Karpas-422 (cell line): ENCODE results near the gene DNAJB1. TPM values are rescaled to one million over a fixed set of nuclear protein-coding genes. Genes with fewer than 3 reads are reported as not detected.
"Not testable (repeated sequence)": the region's sequence is repeated elsewhere in the genome, so short reads cannot be mapped to it uniquely, and the experiment has no call there.

Source experiments
- DNase-seq: peaks from one replicate; pipeline ENCODE4 v3.0.0-alpha.2; 2015
- H2AFZ ChIP-seq: fragments of 200-600 bp; sonication (generic); 2 replicates; pipeline ENCODE4 v1.6.1; 2014; ENCODE audit warnings: antibody characterized with exemption, low read length, mixed read lengths
- H3K27ac ChIP-seq: fragments of 200-600 bp; sonication (generic); 2 replicates; pipeline ENCODE4 v1.5.1; 2014; ENCODE audit warnings: mild to moderate bottlenecking, low read length, moderate library complexity
- H3K27me3 ChIP-seq: fragments of 200-600 bp; sonication (generic); 2 replicates; pipeline ENCODE4 v1.6.1; 2014; ENCODE audit warnings: low read length, mixed read lengths
- H3K36me3 ChIP-seq: fragments of 200-600 bp; sonication (generic); 2 replicates; pipeline ENCODE4 v1.6.1; 2014; ENCODE audit warnings: low read length, mixed read lengths; ENCODE audit not compliant: insufficient read depth
- H3K4me1 ChIP-seq: fragments of 200-600 bp; sonication (generic); 2 replicates; pipeline ENCODE4 v1.6.1; 2014; ENCODE audit warnings: mild to moderate bottlenecking, low read length, mixed read lengths
- H3K4me2 ChIP-seq: fragments of 200-600 bp; sonication (generic); 2 replicates; pipeline ENCODE4 v1.6.1; 2014; ENCODE audit warnings: low read length, low read depth, mild to moderate bottlenecking; ENCODE audit not compliant: poor library complexity, severe bottlenecking
- H3K4me3 ChIP-seq: fragments of 200-600 bp; sonication (generic); 2 replicates; pipeline ENCODE4 v1.5.1; 2014; ENCODE audit warnings: mild to moderate bottlenecking, antibody characterized with exemption, low read length, mixed read lengths
- H3K79me2 ChIP-seq: fragments of 200-600 bp; sonication (generic); 2 replicates; pipeline ENCODE4 v1.6.1; 2014; ENCODE audit warnings: mild to moderate bottlenecking, low read length, mixed read lengths
- H3K9ac ChIP-seq: fragments of 200-600 bp; sonication (generic); 2 replicates; pipeline ENCODE4 v1.6.0; 2014; ENCODE audit warnings: low read length
- H3K9me2 ChIP-seq: fragments of 200-600 bp; sonication (generic), shearing (Covaris generic); replicated peaks from 2 replicates; pipeline ENCODE4 v1.6.0; 2014; ENCODE audit warnings: mild to moderate bottlenecking, low read length, moderate library complexity; ENCODE audit not compliant: insufficient read depth
- H3K9me3 ChIP-seq: fragments of 300-700, 200-600 bp; sonication (generic); 2 replicates; pipeline ENCODE4 v1.6.1; 2014; ENCODE audit warnings: low read length, mixed read lengths
- H4K20me1 ChIP-seq: fragments of 200-600 bp; sonication (generic); 2 replicates; pipeline ENCODE4 v1.6.1; 2014; ENCODE audit warnings: mild to moderate bottlenecking, antibody characterized with exemption, low read length, low read depth; ENCODE audit not compliant: insufficient read depth
- total RNA-seq: library from RNA; depleted of rRNA; stranded (reverse); fragments of >200 nt; shearing (Covaris generic); gene quantifications from 2 replicates; pipeline ENCODE4 v1.2.3, GENCODE V29; 2014; ENCODE audit warnings: low replicate concordance

DNAJB1 gene
- total RNA-seq, 1 experiment from 2014 or later: 39.7 TPM

DNA sequence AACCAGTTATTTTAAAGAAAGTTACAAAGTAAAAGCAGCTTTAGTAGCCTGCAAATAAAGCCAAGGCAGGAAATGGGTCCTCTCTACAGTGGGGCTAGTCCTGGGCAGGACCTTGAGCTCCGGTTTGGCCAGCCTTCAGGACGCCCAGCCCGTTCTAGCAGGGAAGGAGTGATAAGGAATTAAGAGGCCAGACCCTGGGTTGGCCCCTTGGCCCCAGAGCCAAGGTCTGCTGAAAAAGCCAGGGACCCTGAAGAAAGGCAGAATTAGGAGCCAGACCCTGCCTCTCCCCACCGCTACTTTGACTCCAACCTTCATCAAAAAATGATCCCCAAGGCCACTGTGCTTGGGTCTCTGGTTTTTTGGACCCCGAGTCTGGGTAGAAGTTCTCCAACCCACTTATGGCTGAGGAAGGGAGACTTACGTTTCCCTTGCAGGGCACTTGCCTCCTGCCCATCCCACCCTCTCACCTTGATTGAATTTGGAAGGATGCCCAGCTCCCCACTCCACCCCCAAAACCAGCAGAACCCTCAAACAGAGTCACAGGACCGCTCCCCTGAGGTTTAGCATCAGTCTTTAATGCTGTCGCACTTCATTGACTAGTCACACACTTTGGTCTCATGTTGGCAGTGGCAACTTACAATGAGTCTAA is 3.9 kb downstream of the DNAJB1 start:
- Histone ChIP-seq H3K4me3 (no peak overlapping the region), H3K9me3 (no peaks in the 10 kb centered on the region), H3K9me2 (no peaks in the 10 kb centered on the region), H3K4me2 (no peak overlapping the region), H3K79me2 (peaks cover 21% of the 10 kb centered on the region), H2AFZ (no peak overlapping the region), H3K27ac (no peak overlapping the region), H4K20me1 (peaks cover 28% of the 10 kb centered on the region), H3K27me3 (no peaks in the 10 kb centered on the region), H3K4me1 (peaks cover 22% of the 10 kb centered on the region), H3K9ac (no peak overlapping the region), H3K36me3 (peaks cover 25% of the 10 kb centered on the region)
- no peak for DNase-seq

DNA sequence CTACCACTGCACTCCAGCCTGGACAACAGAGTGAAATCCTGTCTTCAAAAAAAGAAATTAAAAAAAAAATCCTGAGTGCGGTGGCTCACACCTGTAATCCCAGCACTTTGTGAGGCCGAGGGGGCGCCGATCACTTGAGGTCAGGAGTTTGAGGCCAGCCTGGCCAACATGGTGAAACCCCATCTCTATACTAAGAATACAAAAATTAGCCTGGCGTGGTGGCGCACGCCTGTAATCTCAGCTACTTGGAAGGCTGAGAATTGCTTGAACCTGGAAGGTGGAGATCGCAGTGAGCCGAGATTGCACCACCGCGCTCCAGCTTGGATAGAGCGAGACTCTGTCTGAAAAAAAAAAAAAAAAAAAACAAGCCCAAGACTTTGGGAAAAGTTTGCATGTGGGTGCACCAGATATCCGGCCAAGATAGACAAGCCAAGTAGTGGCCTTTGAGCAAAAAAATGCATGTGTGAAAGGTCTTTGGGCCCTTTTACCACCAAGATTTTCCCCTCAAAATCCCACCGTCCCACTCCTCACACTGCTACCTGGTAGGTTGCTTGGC is 5.7 kb downstream of the DNAJB1 start:
- no peak overlapping the region for H3K27ac ChIP-seq
- no peak overlapping the region for H3K4me2 ChIP-seq
- DNase-seq: no peak
- peaks cover 14% of the 10 kb centered on the region for H3K79me2 ChIP-seq
- H3K27me3 ChIP-seq: no peaks in the 10 kb centered on the region
- no peak overlapping the region for H3K9ac ChIP-seq
- peaks cover 17% of the 10 kb centered on the region for H3K4me1 ChIP-seq
- peaks cover 26% of the 10 kb centered on the region for H4K20me1 ChIP-seq
- no peaks in the 10 kb centered on the region for H3K9me2 ChIP-seq
- H2AFZ ChIP-seq: no peak overlapping the region
- no peaks in the 10 kb centered on the region for H3K9me3 ChIP-seq
- H3K36me3 ChIP-seq: peaks cover 25% of the 10 kb centered on the region
- no peak overlapping the region for H3K4me3 ChIP-seq

DNA sequence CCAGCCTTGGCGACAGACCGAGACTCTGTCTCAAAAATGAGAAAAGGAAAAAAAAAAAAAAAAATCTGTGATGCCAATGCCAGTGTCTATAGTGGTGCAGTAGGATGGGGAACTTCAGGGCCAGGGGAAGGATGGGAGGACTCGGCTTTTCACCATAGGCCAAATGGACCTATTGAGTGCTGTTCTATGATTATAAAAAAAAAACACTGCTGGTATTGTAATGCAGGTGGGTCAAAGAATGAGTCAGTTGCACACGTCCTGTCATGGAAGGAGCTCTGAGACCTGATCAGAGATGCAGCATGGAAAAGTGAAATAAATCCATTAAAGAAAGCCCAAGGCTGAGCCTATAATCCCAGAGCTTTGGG is 7.0 kb downstream of the DNAJB1 start:
- H4K20me1 ChIP-seq: peaks cover 13% of the 10 kb centered on the region
- no peak overlapping the region for H3K4me2 ChIP-seq
- H3K27me3 ChIP-seq: no peaks in the 10 kb centered on the region
- no peak overlapping the region for H3K9ac ChIP-seq
- no peak for DNase-seq
- H3K79me2 ChIP-seq: peaks cover 1% of the 10 kb centered on the region; the same call in 1 of the 2 replicates
- no peak overlapping the region for H2AFZ ChIP-seq
- no peak overlapping the region for H3K27ac ChIP-seq
- H3K4me3 ChIP-seq: no peak overlapping the region
- peaks cover 6% of the 10 kb centered on the region for H3K4me1 ChIP-seq
- H3K36me3 ChIP-seq: peaks cover 18% of the 10 kb centered on the region
- no peaks in the 10 kb centered on the region for H3K9me2 ChIP-seq
- no peaks in the 10 kb centered on the region for H3K9me3 ChIP-seq

GRCh38 chr19:14510311-14511228 is 7.6 kb downstream of the DNAJB1 start:
- H3K4me1 ChIP-seq: peaks cover 3% of the 10 kb centered on the region; the same call in 1 of the 2 replicates
- no peaks in the 10 kb centered on the region for H3K79me2 ChIP-seq
- peaks cover 12% of the 10 kb centered on the region for H3K36me3 ChIP-seq
- DNase-seq: no peak
- H3K9me2 ChIP-seq: no peaks in the 10 kb centered on the region
- H3K4me3 ChIP-seq: no peak overlapping the region
- H3K27me3 ChIP-seq: no peaks in the 10 kb centered on the region
- no peak overlapping the region for H2AFZ ChIP-seq
- no peak overlapping the region for H3K27ac ChIP-seq
- peaks cover 7% of the 10 kb centered on the region; the same call in 1 of the 2 replicates for H4K20me1 ChIP-seq
- no peaks in the 10 kb centered on the region for H3K9me3 ChIP-seq
- no peak overlapping the region for H3K9ac ChIP-seq
- H3K4me2 ChIP-seq: no peak overlapping the region

GRCh38 chr19:14507704-14508542 is 10.3 kb downstream of the DNAJB1 start:
- Histone ChIP-seq H3K36me3 (no peaks in the 10 kb centered on the region), H3K4me1 (peaks cover 2% of the 10 kb centered on the region; the same call in 1 of the 2 replicates), H3K27ac (no peak overlapping the region), H3K79me2 (no peaks in the 10 kb centered on the region), H3K4me2 (no peak overlapping the region), H3K9me3 (no peaks in the 10 kb centered on the region), H2AFZ (no peak overlapping the region), H4K20me1 (no peaks in the 10 kb centered on the region), H3K9ac (no peak overlapping the region), H3K27me3 (no peaks in the 10 kb centered on the region), H3K9me2 (no peaks in the 10 kb centered on the region), H3K4me3 (no peak overlapping the region)
- DNase-seq: no peak

DNA sequence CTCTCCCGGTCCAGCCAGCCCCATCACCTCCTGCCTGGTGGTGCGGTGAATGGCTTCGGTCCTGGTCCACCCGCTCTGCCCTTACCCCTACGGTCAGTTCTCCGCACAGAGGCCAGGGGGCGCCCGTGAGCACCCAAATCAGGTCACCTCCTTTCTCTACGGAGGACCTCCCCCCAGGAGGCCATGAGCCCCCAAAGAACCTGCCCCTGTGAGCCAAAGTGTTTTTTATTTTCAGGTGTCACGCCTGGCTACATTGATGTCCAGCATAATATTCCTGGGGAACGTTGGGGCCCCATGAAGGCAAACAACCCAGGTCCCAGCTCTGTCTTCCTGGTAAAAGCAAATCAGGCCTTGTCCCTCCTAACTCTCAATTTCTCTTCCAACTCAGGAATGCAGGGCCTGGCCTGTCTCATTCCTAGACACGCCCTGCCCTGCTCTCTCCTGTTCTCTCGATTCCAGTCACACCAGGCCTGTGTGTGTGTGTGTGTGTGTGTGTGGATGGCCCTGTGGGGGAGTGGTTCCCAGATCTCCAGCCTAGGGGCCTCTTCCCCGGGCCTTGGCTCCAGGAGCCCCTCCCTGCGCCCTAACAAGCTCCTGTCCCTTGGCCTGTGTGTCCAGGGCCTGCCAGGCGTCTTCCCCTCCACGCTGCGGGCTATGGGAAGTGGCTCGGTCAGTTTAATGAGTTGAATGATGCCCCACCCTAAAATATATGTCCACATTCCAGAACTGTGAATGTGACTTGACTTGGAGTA is 12.5 kb downstream of the DNAJB1 start:
- H3K9ac ChIP-seq: no peak overlapping the region
- no peak overlapping the region for H3K4me2 ChIP-seq
- H3K9me2 ChIP-seq: no peaks in the 10 kb centered on the region
- no peaks in the 10 kb centered on the region for H3K9me3 ChIP-seq
- H2AFZ ChIP-seq: peak overlapping the region; percentile 73; the same call in 1 of the 2 replicates
- peaks cover 2% of the 10 kb centered on the region; the same call in 1 of the 2 replicates for H3K4me1 ChIP-seq
- no peaks in the 10 kb centered on the region for H3K36me3 ChIP-seq
- no peak overlapping the region for H3K27ac ChIP-seq
- H3K4me3 ChIP-seq: no peak overlapping the region
- H3K27me3 ChIP-seq: no peaks in the 10 kb centered on the region
- no peaks in the 10 kb centered on the region for H3K79me2 ChIP-seq
- peak; percentile 86 for DNase-seq
- H4K20me1 ChIP-seq: no peaks in the 10 kb centered on the region

DNA sequence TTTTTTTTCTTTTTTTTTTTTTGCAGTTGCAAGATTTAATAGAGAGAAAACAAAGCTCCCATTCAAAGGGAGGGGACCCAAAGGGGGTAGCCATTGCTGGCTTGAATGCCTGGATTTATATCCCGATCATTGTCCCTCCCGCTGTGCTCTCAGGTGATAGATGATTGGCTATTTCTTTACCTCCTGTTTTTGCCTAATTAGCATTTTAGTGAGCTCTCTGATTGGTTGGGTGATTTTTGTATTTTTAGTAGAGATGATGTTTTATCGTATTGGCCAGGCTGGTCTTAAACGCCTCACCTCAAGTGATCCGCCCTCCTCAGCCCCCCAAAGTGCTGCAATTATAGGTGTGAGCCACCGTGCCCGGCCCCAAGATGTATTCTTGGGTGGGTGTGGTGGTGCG is 13.6 kb downstream of the DNAJB1 start:
- H3K79me2 ChIP-seq, H4K20me1 ChIP-seq, H3K4me2 ChIP-seq, H3K27me3 ChIP-seq, H3K4me3 ChIP-seq, DNase-seq, H2AFZ ChIP-seq, H3K27ac ChIP-seq, H3K9ac ChIP-seq, H3K9me2 ChIP-seq, H3K36me3 ChIP-seq, H3K9me3 ChIP-seq, H3K4me1 ChIP-seq: not testable (repeated sequence)
